HepG2 (cell line): ENCODE measurements around the gene CYB561. TPM values are rescaled to one million over a fixed set of nuclear protein-coding genes. Genes with fewer than 3 reads are reported as not detected.

Experiments used
- ATAC-seq: fragments of 200-7000 bp; cut with Tn5 transposase; 3 replicates; pipeline ENCODE4 v1.9.1; 2020; ENCODE audit warnings: mild to moderate bottlenecking, moderate library complexity
- BruUV-seq: library from RNA; stranded (reverse); fragments of 400-500 nt; replicated peaks from 2 replicates; lab custom pipeline; 2021; lab: Mats Ljungman, UMichigan
- CTCF ChIA-PET: fragments of 300-600 bp; formaldehyde crosslinking; extraction: SDS; loops from one replicate; lab custom pipeline; 2021; ENCODE audit warnings: low total read pairs, inconsistent platforms, low intra/inter-chr PET ratio; lab: Yijun Ruan, JAX
- POLR2A ChIA-PET: fragments of 350-600 bp; sonication (Branson Sonifier 250); formaldehyde crosslinking; loops from one replicate; lab custom pipeline; 2020; ENCODE audit warnings: antibody characterized with exemption, inconsistent platforms; lab: Yijun Ruan, JAX
- DNase-seq: peaks from one replicate; pipeline ENCODE4 v3.0.0-alpha.2; 2015; ENCODE audit warnings: low spot score
- FAIRE-seq: peaks from 3 replicates; lab custom pipeline; 2011; peaks lifted over from hg19 to GRCh38; lab: Jason Lieb, UNC
- H2AFZ ChIP-seq: one replicate; pipeline ENCODE4 v1.6.1; 2011; ENCODE audit warnings: low read length, inconsistent platforms
- H3K27ac ChIP-seq: fragments of 300-600 bp; 3 replicates; pipeline ENCODE4 v1.8.0; 2011; ENCODE audit warnings: mixed run types, mild to moderate bottlenecking, mixed read lengths, low read length, inconsistent platforms; ENCODE audit not compliant: insufficient read depth; ENCODE audit errors: extremely low read length
- H3K27me3 ChIP-seq, 2 experiments: fragments of 200-600 bp in 1 of 2; 2 replicates in 1 of 2; 3 replicates in 1 of 2; pipeline versions ENCODE4 v1.6.0 to v1.8.0; 2011; ENCODE audit warnings: low read length in 2 of 2, mild to moderate bottlenecking in 2 of 2, moderate library complexity in 2 of 2, inconsistent platforms in 1 of 2; ENCODE audit not compliant: insufficient read depth in 2 of 2, control insufficient read depth in 1 of 2
- H3K36me3 ChIP-seq, 2 experiments: fragments of 200-600 bp in 1 of 2; replicated peaks in 1 of 2; 2 replicates in 1 of 2; 3 replicates in 1 of 2; pipeline versions ENCODE4 v1.5.1 to v1.8.0; 2011; ENCODE audit warnings: low read length in 2 of 2, inconsistent platforms in 1 of 2; ENCODE audit not compliant: insufficient read depth in 2 of 2, control insufficient read depth in 1 of 2
- H3K4me1 ChIP-seq: 2 replicates; pipeline ENCODE4 v1.5.1; 2012; ENCODE audit warnings: low read length, inconsistent platforms; ENCODE audit not compliant: insufficient read depth
- H3K4me2 ChIP-seq: 2 replicates; pipeline ENCODE4 v1.6.0; 2011; ENCODE audit warnings: low read depth, low read length, inconsistent platforms
- H3K4me3 ChIP-seq, 3 experiments: fragments of 200-600 bp in 1 of 3; sonication (generic), shearing (Covaris generic) in 1 of 3; replicated peaks in 1 of 3; 2 replicates each; pipeline ENCODE4 v1.5.1; 2011 to 2016; ENCODE audit warnings: low read length in 3 of 3, inconsistent platforms in 2 of 3, low read depth in 2 of 3, mild to moderate bottlenecking in 2 of 3, control low read depth in 1 of 3, mixed read lengths in 1 of 3; ENCODE audit not compliant: insufficient read depth in 1 of 3
- H3K79me2 ChIP-seq: one replicate; pipeline ENCODE4 v1.6.1; 2011; ENCODE audit warnings: low read length, inconsistent platforms; ENCODE audit not compliant: insufficient read depth
- H3K9ac ChIP-seq: 2 replicates; pipeline ENCODE4 v1.6.0; 2011; ENCODE audit warnings: mild to moderate bottlenecking, low read depth, low read length, inconsistent platforms; ENCODE audit not compliant: insufficient read depth
- H3K9me3 ChIP-seq: 2 replicates; pipeline ENCODE4 v1.5.1; 2012; ENCODE audit warnings: mild to moderate bottlenecking, low read length
- H4K20me1 ChIP-seq: 2 replicates; pipeline ENCODE4 v1.6.0; 2011; ENCODE audit warnings: inconsistent platforms, mild to moderate bottlenecking, low read length, moderate library complexity; ENCODE audit not compliant: insufficient read depth
- ARNT2 ChIP-seq: sonication (generic); formaldehyde crosslinking; IDR thresholded peaks from 2 replicates; pipeline ENCODE4 v1.8.0; 2022; ENCODE audit warnings: mild to moderate bottlenecking, low read depth, missing genetic modification reagents, moderate library complexity
- CTCF ChIP-seq: sonication (generic); formaldehyde crosslinking; IDR thresholded peaks from 2 replicates; pipeline ENCODE4 v1.5.0; 2020; ENCODE audit warnings: mild to moderate bottlenecking, missing genetic modification reagents, moderate library complexity
- RFXAP ChIP-seq: sonication (generic); formaldehyde crosslinking; IDR thresholded peaks from 2 replicates; pipeline ENCODE4 v1.4.0; 2020; ENCODE audit warnings: missing genetic modification reagents, borderline replicate concordance
- STAG1 ChIP-seq: sonication (generic); formaldehyde crosslinking; IDR thresholded peaks from 2 replicates; pipeline ENCODE4 v1.4.0; 2020; ENCODE audit warnings: missing genetic modification reagents
- ZNF704 ChIP-seq: sonication (generic); formaldehyde crosslinking; IDR thresholded peaks from 2 replicates; pipeline ENCODE4 v1.8.1; 2023; ENCODE audit warnings: mild to moderate bottlenecking, inconsistent platforms, moderate library complexity, missing genetic modification reagents, borderline replicate concordance
- WGBS: methylation state at CpG from one replicate; pipeline ENCODE4 v1.1.6; 2017; ENCODE audit warnings: low lambda C conversion rate; 5-methylcytosine and 5-hydroxymethylcytosine counted together
- in situ Hi-C: cut with HindIII; loops from 2 replicates; pipeline ENCODE4 v1.10.0; 2017; ENCODE audit warnings: low pct_unique_long_range_greater_than_20kb; ENCODE audit not compliant: extremely low pct_ligation_motif_present
- intact Hi-C: fragments of 100-400 bp; cut with micrococcal nuclease; formaldehyde crosslinking; loops from one replicate; pipeline ENCODE4 v1.10.0; 2022; ENCODE audit not compliant: unreplicated experiment
- polyA plus RNA-seq, 8 experiments: library from polyadenylated mRNA; depleted of rRNA in 3 of 8; stranded (reverse) in 7 of 8; unstranded in 1 of 8; fragments of >200 nt; fragmentation: Illumina TruSeq in 4 of 8; extraction: Trizol in 4 of 8; gene quantifications; 2 replicates each; pipeline versions ENCODE4 v1.2.1 to v1.2.3, GENCODE V29; 2011 to 2016; ENCODE audit warnings: low read depth in 4 of 8, missing spikeins in 1 of 8, mixed read lengths in 1 of 8; ENCODE audit not compliant: insufficient read depth in 1 of 8
- total RNA-seq, 5 experiments: library from RNA; depleted of rRNA; stranded (reverse); fragments of >200 nt; fragmentation: Illumina TruSeq; extraction: Trizol; gene quantifications; 2 replicates each; pipeline ENCODE4 v1.2.3, GENCODE V29; 2016; ENCODE audit warnings: low read depth in 1 of 5
- TF ChIP-seq, protein P1 (sequence below): sonication (generic); formaldehyde crosslinking; IDR thresholded peaks from 2 replicates; pipeline ENCODE4 v1.9.0; 2021; ENCODE audit warnings: missing genetic modification reagents, mild to moderate bottlenecking, borderline replicate concordance

Gene CYB561
- total and polyA plus RNA-seq, 2 of the 13 experiments (the other 11 are each of a cell fraction or from before 2014, with no cell fraction given) = 1.5 to 6.7 TPM

GRCh38 chr17:63426041-63426916 is 19.8 kb downstream of the CYB561 start:
- FAIRE-seq = no peak
- no peaks in the 10 kb centered on the region for H3K9me3 ChIP-seq
- POLR2A ChIA-PET = interaction anchor here (0.6 to 1.9 kb wide), 3 partner anchors 176 to 196 kb away, joined by 3 to 8 read pairs (median 7); partner anchors contain the start of gene MAP3K3
- intact Hi-C loops = loop anchor here (10.0 kb wide), 3 partner anchors 149 to 439 kb away; partner anchors contain the start of genes CCDC47 and DDX42
- no peak overlapping the region for H3K27ac ChIP-seq
- in situ Hi-C loops = loop anchor here (10.0 kb wide), 1 partner anchor 269 kb away; no protein-coding TSS in a partner anchor
- H2AFZ ChIP-seq = no peak overlapping the region
- H3K27me3 ChIP-seq = peaks cover 13 to 57% of the 10 kb centered on the region in 2 experiments; a peak in 4 of 5 replicates
- H3K4me3 ChIP-seq = no peak overlapping the region
- no peak for DNase-seq
- no peak overlapping the region for H3K9ac ChIP-seq
- peaks cover 26% of the 10 kb centered on the region for H3K4me1 ChIP-seq
- H3K4me2 ChIP-seq = no peak overlapping the region
- H4K20me1 ChIP-seq = no peaks in the 10 kb centered on the region
- no peaks in the 10 kb centered on the region for H3K79me2 ChIP-seq
- no peaks in the 10 kb centered on the region for H3K36me3 ChIP-seq
- no peak for TF ChIP-seq ZNF704
- TF ChIP-seq RFXAP (CRISPR knock-in tag) = no peak
- TF ChIP-seq, protein P1, sequence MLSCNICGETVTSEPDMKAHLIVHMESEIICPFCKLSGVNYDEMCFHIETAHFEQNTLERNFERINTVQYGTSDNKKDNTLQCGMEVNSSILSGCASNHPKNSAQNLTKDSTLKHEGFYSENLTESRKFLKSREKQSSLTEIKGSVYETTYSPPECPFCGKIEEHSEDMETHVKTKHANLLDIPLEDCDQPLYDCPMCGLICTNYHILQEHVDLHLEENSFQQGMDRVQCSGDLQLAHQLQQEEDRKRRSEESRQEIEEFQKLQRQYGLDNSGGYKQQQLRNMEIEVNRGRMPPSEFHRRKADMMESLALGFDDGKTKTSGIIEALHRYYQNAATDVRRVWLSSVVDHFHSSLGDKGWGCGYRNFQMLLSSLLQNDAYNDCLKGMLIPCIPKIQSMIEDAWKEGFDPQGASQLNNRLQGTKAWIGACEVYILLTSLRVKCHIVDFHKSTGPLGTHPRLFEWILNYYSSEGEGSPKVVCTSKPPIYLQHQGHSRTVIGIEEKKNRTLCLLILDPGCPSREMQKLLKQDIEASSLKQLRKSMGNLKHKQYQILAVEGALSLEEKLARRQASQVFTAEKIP (CRISPR knock-in tag) = no peak
- TF ChIP-seq CTCF (CRISPR knock-in tag) = peak; percentile 28; the same call in 1 of the 2 replicates
- 0 out of 2 replicates have a peak, but pooled peaks have one; percentile 28 for TF ChIP-seq ARNT2 (CRISPR knock-in tag)
- TF ChIP-seq STAG1 (CRISPR knock-in tag) = peak; percentile 27; the same call in 1 of the 2 replicates
- CTCF ChIA-PET = interaction anchor here (1.3 to 2.7 kb wide), 5 partner anchors 52 to 270 kb away, joined by 8 to 53 read pairs (median 9); partner anchors contain the start of gene ACE
- no TSS peak for BruUV-seq
- peak; percentile 23 for ATAC-seq
- 62% methylated on average over 20 of the region's 22 CpGs for WGBS
